ENCODE data around the gene LRP5. TPM values are rescaled to one million over a fixed set of nuclear protein-coding genes. Genes with fewer than 3 reads are reported as not detected.

LRP5 gene
- total and polyA plus RNA-seq, 2 experiments from 2014 or later: 26.9 to 51.1 TPM

DNA sequence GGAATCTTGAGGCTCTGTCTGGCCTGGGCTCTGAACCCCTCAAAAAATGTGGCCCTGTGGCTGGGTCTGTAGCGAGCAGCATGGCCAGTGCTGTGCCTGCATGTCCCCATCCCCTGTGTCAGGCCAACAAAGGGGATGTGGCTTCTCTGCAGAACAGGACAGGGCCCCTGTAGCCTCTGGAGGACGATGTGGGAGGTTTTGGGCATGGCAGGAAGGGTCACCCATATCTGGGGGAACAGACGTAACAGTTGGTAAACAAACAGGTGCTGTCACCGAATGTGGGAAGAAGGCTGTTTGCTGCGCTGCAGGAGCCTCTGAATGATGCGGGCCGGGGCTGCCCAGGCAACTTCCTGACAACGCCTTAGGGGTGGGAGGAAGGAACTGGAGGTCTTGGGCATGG is 35.0 kb downstream of the LRP5 start:
- H3F3A ChIP-seq (replicated peaks; ENCODE audit: low read depth): peaks cover under 1% of the 10 kb centered on the region; the same call in 1 of the 2 replicates
- no peak overlapping the region for H3K27ac ChIP-seq (ENCODE audit: low read depth)
- no peak for ATAC-seq
- H3K4me3 Mint-ChIP-seq: no peak overlapping the region
- peaks cover 9% of the 10 kb centered on the region; the same call in 1 of the 2 replicates for H3K4me1 ChIP-seq (ENCODE audit: insufficient read depth)
- peaks cover 57% of the 10 kb centered on the region for H3K79me2 ChIP-seq (replicated peaks; ENCODE audit: insufficient read depth)
- no peak overlapping the region for H2AFZ ChIP-seq
- no peaks in the 10 kb centered on the region; the same call in 1 of the 2 replicates for H4K20me1 ChIP-seq (replicated peaks; ENCODE audit: insufficient read depth)
- no peaks in the 10 kb centered on the region for H3K36me3 ChIP-seq (ENCODE audit: insufficient read depth)
- H3K9me2 ChIP-seq (ENCODE audit: insufficient read depth): no peaks in the 10 kb centered on the region
- H3K4me2 ChIP-seq: no peak overlapping the region
- peaks cover 40% of the 10 kb centered on the region for H3K36me3 Mint-ChIP-seq (ENCODE audit: low read depth)
- H3K4me1 Mint-ChIP-seq: peaks cover 29% of the 10 kb centered on the region
- DNase-seq (ENCODE audit: low spot score): no peak
- H3K27me3 Mint-ChIP-seq (ENCODE audit: insufficient read depth, low read depth, poor library complexity): peaks cover 13% of the 10 kb centered on the region
- peaks cover 13% of the 10 kb centered on the region; the same call in 2 of the 3 replicates for H3K9me3 Mint-ChIP-seq
- peak overlapping the region; percentile 85; the same call in 1 of the 2 replicates for H3K27ac Mint-ChIP-seq
- no peaks in the 10 kb centered on the region for H3K27me3 ChIP-seq (ENCODE audit: insufficient read depth)
- no peak overlapping the region for H3K4me3 ChIP-seq
- TF ChIP-seq, protein P1, sequence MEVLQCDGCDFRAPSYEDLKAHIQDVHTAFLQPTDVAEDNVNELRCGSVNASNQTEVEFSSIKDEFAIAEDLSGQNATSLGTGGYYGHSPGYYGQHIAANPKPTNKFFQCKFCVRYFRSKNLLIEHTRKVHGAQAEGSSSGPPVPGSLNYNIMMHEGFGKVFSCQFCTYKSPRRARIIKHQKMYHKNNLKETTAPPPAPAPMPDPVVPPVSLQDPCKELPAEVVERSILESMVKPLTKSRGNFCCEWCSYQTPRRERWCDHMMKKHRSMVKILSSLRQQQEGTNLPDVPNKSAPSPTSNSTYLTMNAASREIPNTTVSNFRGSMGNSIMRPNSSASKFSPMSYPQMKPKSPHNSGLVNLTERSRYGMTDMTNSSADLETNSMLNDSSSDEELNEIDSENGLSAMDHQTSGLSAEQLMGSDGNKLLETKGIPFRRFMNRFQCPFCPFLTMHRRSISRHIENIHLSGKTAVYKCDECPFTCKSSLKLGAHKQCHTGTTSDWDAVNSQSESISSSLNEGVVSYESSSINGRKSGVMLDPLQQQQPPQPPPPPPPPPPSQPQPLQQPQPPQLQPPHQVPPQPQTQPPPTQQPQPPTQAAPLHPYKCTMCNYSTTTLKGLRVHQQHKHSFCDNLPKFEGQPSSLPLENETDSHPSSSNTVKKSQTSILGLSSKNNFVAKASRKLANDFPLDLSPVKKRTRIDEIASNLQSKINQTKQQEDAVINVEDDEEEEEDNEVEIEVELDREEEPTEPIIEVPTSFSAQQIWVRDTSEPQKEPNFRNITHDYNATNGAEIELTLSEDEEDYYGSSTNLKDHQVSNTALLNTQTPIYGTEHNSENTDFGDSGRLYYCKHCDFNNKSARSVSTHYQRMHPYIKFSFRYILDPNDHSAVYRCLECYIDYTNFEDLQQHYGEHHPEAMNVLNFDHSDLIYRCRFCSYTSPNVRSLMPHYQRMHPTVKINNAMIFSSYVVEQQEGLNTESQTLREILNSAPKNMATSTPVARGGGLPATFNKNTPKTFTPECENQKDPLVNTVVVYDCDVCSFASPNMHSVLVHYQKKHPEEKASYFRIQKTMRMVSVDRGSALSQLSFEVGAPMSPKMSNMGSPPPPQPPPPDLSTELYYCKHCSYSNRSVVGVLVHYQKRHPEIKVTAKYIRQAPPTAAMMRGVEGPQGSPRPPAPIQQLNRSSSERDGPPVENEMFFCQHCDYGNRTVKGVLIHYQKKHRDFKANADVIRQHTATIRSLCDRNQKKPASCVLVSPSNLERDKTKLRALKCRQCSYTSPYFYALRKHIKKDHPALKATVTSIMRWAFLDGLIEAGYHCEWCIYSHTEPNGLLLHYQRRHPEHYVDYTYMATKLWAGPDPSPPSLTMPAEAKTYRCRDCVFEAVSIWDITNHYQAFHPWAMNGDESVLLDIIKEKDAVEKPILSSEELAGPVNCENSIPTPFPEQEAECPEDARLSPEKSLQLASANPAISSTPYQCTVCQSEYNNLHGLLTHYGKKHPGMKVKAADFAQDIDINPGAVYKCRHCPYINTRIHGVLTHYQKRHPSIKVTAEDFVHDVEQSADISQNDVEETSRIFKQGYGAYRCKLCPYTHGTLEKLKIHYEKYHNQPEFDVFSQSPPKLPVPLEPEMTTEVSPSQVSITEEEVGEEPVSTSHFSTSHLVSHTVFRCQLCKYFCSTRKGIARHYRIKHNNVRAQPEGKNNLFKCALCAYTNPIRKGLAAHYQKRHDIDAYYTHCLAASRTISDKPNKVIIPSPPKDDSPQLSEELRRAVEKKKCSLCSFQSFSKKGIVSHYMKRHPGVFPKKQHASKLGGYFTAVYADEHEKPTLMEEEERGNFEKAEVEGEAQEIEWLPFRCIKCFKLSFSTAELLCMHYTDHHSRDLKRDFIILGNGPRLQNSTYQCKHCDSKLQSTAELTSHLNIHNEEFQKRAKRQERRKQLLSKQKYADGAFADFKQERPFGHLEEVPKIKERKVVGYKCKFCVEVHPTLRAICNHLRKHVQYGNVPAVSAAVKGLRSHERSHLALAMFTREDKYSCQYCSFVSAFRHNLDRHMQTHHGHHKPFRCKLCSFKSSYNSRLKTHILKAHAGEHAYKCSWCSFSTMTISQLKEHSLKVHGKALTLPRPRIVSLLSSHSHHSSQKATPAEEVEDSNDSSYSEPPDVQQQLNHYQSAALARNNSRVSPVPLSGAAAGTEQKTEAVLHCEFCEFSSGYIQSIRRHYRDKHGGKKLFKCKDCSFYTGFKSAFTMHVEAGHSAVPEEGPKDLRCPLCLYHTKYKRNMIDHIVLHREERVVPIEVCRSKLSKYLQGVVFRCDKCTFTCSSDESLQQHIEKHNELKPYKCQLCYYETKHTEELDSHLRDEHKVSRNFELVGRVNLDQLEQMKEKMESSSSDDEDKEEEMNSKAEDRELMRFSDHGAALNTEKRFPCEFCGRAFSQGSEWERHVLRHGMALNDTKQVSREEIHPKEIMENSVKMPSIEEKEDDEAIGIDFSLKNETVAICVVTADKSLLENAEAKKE (CRISPR knock-in tag; IDR thresholded peaks at IDR 0.05): no peak
- no peak for TF ChIP-seq ETS1 (IDR thresholded peaks at IDR 0.05)
- no peak for TF ChIP-seq EZH2 (IDR thresholded peaks at IDR 0.05; ENCODE audit: low read depth, unreplicated experiment)
- TF ChIP-seq ZNF331 (CRISPR knock-in tag; IDR thresholded peaks at IDR 0.05; ENCODE audit: low read depth): no peak
- TF ChIP-seq NANOG (IDR thresholded peaks at IDR 0.05; ENCODE audit: borderline replicate concordance): no peak
- TF ChIP-seq ZNF114 (CRISPR knock-in tag; IDR thresholded peaks at IDR 0.05): no peak
- no peak for TF ChIP-seq EZH2phosphoT487 (IDR thresholded peaks at IDR 0.05; ENCODE audit: unreplicated experiment)
- TF ChIP-seq, protein P2, sequence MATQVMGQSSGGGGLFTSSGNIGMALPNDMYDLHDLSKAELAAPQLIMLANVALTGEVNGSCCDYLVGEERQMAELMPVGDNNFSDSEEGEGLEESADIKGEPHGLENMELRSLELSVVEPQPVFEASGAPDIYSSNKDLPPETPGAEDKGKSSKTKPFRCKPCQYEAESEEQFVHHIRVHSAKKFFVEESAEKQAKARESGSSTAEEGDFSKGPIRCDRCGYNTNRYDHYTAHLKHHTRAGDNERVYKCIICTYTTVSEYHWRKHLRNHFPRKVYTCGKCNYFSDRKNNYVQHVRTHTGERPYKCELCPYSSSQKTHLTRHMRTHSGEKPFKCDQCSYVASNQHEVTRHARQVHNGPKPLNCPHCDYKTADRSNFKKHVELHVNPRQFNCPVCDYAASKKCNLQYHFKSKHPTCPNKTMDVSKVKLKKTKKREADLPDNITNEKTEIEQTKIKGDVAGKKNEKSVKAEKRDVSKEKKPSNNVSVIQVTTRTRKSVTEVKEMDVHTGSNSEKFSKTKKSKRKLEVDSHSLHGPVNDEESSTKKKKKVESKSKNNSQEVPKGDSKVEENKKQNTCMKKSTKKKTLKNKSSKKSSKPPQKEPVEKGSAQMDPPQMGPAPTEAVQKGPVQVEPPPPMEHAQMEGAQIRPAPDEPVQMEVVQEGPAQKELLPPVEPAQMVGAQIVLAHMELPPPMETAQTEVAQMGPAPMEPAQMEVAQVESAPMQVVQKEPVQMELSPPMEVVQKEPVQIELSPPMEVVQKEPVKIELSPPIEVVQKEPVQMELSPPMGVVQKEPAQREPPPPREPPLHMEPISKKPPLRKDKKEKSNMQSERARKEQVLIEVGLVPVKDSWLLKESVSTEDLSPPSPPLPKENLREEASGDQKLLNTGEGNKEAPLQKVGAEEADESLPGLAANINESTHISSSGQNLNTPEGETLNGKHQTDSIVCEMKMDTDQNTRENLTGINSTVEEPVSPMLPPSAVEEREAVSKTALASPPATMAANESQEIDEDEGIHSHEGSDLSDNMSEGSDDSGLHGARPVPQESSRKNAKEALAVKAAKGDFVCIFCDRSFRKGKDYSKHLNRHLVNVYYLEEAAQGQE (IDR thresholded peaks at IDR 0.05; ENCODE audit: unreplicated experiment): no peak
- no peak for TF ChIP-seq STAT1 (IDR thresholded peaks at IDR 0.05; ENCODE audit: unreplicated experiment)
- TF ChIP-seq CREB1 (CRISPR knock-in tag; IDR thresholded peaks at IDR 0.05; ENCODE audit: low read depth): no peak
- no peak for TF ChIP-seq JUNB (IDR thresholded peaks at IDR 0.05; ENCODE audit: unreplicated experiment)
